GM19023 (cell line): ENCODE measurements around the gene RNASE3.
"Not testable (repeated sequence)": the region's sequence is repeated elsewhere in the genome, so short reads cannot be mapped to it uniquely, and the experiment has no call there.

Experiments
- ATAC-seq: cut with Tn5 transposase; IDR thresholded peaks from one replicate; pipeline ENCODE4 v1.9.1; 2021; ENCODE audit warnings: mild to moderate bottlenecking, moderate library complexity; ENCODE audit not compliant: unreplicated experiment

Gene RNASE3

DNA sequence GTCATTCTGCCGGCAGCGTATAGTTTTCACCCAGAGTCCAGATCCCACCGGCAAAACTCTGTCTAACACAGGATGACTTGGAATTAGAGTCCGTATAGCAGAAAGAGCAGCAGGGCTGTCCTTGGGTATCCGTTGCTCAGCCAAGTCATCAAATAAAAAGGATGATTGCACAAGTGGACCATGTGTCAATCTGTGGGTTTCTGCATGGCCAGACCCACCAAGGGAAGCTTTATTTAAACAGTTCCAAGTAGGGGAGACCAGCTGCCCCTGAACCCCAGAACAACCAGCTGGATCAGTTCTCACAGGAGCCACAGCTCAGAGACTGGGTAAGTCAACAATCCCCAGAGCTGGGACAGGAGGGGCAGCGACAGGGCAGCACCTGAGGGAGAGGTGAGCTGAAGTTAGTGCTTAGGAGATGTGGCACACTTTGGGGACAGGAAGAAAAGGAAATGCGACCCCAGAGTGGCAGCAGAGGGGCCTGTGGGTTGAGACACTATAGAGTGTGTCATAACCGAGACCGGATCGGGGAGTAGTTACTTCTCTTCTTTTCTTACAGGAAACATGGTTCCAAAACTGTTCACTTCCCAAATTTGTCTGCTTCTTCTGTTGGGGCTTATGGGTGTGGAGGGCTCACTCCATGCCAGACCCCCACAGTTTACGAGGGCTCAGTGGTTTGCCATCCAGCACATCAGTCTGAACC, at the start of gene RNASE3:
Gene RNASE3, plus strand, starts transcription at position 260 of the 700 bp plus-strand sequence. Its CDS starts 302 bp downstream, at position 562.
- not testable (repeated sequence) for ATAC-seq

DNA sequence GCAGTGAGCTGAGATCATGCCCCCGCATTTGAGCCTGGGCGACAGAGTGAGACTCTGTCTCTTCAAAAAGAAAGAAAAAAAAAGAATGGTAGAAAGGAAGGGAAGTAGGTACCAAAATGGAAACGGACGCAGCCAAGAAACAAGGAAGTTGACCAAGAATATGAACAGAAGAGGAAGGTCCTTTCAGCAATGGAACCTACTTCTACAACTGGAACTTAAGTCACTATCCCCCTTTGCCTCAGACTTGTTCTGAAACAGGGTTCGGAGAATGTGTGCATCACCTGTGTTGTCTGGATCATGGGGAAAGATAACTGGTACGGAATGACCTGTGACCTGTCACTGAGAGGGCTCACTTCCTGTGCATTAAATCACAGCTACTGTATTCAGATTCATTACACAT, 44.6 kb upstream of the RNASE3 start:
- ATAC-seq = no peak

DNA sequence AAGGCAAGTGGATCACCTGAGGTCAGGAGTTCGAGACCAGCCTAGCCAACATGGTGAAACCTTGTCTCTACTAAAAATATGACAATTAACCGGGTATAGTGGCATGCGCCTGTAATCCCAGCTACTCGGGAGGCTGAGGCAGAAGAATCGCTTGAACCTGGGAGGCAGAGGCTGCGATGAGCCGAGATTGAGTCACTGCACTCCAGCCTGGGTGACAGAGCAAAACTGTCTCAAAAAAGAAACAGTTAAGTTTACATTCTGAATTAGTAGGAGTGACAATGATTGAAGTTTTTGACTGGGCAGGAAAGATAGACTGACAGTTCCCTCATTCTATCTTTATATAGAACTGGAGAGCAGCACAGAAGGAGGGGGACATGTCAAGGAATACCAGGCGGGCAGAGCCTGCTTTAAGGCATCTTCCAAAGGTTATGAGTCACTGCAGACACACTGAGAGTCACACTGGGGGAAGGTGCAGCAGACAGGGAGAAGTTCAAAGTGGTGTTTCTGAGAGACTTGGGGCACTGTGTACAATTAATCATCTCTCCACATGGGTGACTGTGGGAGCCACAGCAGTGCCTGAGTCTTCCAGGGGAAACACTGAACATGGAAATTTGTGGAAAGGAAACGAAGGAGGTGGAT, 42.8 kb upstream of the RNASE3 start:
- ATAC-seq = no peak

DNA sequence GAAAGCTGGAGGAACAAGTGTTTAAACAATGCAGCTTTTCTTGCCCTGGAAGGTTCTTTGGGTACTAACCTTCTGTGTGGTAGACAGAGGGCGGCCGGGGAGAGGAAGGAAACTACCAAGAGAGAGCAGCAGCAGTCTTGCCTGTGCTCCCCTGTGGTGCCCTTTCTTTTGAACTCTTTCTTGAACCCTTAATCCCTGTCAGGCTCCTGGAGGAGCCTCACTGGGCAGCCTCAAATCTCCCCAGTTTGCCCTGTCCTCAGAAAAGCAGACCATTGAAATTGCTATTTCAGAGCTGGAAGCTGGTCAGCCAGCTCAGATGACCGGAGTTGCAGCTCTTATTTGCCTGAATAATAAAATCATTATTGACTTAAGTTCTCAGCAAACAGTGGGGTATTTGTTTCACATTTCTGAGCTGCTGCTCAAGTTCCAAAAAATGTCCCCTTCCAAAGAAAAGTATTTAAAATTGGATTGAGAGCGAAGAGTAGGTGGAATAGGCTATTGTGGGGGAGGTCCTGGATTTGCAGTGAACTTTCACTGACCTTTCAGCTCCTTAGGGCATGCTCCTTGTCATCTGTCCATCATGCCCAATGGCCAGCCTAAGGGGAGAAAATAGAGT, 42.1 kb upstream of the RNASE3 start:
- no peak for ATAC-seq

- no peak for ATAC-seq
Measured at GRCh38 chr14:20853042-20853441, 38.1 kb upstream of the RNASE3 start.

GRCh38 chr14:20855652-20856291, 35.4 kb upstream of the RNASE3 start:
- peak; percentile 86 for ATAC-seq

DNA sequence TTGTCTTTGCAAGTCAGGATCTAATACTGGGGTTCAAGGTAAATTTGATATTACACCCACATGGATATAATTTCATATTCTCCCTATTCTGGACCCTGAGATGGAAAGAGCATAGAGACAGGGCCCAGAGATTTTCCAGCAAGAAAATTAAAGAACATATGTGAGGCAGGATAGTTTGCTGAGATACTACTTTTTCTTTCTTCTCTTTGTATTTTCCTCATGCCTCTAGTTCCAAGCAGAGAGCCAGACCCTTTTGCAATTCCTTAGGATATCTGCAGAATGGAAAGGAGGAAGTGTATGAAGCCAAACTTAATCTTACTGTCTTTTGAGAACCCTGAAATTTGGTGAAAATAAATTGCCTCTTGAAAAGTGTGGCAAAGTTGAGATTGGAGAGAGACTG, 34.0 kb upstream of the RNASE3 start:
- no peak for ATAC-seq

DNA sequence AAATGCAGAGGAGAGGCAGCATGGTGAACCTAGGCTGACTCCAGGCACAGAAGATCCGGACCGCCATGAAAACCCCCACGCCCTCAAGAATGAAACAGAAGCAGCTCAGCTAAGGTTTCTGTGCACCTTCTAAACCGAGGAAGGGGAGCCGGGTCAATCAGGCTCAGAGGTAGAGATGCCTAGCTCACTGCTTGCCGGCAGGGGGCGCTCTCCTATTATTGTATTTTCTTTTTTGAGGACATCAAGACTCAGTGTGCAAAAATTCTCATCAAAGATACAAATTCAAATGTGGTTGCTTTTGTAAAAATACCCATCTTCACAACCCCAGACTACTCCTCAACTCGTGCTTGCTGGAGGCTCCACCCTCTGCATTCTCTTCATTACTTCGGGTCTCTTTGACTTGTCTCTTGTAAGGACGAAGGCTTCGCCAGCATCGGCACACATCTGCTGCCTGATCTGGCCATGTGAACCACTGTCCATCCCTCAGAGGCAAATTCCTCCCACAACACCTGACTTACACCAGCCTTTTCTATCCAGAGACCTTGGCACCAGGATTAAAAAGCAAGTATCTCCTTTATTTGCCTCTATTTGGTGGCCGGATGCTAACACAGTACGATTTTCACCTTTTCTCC, 33.4 kb upstream of the RNASE3 start:
- no peak for ATAC-seq

DNA sequence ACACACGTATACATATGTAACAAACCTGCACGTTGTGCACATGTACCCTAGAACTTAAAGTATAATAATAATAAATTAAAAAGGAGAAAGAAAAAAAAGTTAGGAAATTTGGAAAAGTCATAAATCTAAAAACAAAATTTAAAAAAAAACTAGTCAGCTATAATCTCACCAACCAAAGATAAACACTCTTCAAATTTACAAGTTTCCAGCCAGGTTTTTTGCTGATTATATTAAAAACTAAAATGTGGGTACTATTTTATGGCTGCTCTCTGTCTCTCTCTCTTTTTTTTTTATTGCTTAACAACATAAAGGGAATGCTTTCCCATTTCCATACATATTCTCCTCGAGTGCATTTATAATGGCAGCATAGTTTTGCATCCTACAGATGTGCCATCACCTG, 25.0 kb upstream of the RNASE3 start:
- no peak for ATAC-seq

DNA sequence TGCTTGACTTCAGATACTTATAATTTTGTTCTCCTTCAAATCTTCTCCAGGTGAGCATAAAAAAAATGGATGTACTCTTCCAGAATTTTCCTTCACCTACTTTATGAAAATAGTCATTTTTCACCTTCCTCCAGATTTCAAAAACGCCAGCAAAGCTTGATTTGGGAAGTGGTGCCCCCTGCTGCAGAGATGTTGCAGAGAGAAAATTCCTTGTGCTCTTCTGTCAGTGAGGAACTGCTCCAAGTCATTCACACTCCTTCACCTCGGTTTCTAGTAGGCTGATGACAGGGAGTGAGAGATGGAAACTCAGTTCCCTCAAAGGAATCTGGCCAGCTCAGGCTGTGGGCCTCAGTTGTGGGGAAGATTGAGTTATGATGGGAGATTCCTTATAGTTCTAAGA, 24.2 kb upstream of the RNASE3 start:
- ATAC-seq = no peak

DNA sequence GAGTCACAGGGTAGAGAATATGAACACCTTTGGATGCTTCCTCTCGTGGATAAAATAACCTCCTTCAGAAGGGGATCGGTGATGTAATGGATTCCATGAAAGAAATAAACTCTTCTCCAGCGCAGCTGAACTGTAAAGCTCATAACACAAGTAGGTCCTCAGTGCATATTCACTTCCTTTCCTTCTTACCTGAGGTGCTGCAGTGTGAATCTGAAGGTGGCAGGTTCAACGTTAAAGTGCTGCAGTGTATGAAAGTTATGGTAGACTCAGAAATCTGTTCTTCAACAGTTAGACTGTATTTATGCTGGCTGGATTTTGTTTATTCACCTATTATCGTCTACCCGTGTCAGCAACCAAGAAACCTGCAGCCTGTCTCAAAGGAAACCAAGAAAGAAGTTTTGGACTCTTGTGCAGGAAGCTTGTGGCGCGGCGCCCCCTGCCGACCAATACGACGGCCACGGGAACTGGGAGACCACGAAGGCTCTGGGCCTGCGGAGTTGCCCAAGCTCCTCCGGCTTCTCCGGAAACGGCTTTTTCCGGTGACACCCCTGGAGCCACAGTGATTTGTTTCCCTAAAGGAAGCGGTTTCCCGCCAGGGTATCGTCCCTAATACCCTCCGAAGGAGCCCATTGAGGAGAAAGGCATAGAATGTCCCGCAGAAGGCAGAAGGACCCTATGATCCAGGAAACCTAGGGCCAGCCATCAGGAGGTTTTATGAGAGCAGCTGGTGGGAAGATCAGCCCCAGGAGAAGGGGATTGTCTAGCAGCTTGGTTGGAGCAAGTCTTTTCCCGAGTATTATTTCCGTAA, 17.6 kb upstream of the RNASE3 start:
- peak; percentile 73 for ATAC-seq

GRCh38 chr14:20877016-20877415, 14.2 kb upstream of the RNASE3 start:
- no peak for ATAC-seq

- no peak for ATAC-seq
Measured at GRCh38 chr14:20878695-20879094, 12.5 kb upstream of the RNASE3 start.

DNA sequence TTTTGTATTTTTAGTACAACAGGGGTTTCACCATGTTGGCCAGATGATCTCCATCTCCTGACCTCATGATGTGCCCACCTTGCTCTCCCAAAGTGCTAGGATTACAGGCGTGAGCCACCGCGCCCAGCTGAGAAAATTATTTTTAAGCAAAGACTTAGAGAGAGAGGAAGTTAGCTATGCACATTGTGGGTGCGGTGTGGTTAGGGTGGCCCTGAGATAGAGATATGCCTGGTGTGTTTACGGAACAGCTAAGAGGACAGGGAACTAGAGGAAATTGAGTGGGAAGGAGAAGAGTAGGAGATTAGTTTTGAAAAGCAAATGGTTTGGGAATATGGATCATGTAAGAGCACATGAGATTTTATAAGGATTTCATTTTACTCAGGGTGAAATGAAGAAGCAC, 10.0 kb upstream of the RNASE3 start:
- ATAC-seq = not testable (repeated sequence)

GRCh38 chr14:20882787-20883186, 8.4 kb upstream of the RNASE3 start:
- not testable (repeated sequence) for ATAC-seq

DNA sequence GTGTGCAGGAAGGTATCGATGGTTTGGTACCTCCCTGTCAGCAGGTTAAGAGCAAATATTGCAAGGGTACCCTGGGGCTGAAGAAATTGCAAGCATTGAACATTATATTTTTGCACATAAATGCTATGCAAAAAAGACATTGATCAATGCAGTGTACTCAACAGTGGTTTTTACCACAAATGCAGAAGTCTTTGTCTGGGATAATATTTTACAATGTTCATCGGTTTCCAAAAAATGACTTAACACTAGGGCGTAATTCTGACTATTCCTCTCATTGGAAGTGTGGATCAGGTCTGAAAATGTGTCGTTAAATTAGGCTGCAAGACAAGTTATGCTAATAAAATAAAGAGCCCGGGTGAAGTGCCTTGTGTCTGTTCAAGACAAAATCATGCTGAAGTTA, 2.8 kb upstream of the RNASE3 start:
- ATAC-seq = not testable (repeated sequence)

DNA sequence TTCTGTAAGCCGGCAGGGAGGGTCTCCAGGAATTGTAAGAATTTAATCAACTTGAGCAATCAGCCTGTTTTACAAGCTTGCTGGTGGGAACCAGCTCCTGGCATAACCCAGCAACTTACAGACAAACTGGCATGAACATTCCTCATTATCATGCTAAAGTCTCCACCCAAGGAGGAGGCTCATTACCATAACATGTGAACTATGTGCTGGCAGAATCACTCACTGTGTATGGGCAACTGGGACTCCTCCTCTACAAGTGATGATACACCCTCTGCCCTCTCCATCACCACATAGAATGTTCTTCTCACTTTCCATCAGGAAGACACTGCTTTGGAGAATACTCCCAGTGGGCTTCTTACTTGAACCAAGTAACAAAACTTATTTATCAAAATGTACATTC, 4.1 kb downstream of the RNASE3 start:
- not testable (repeated sequence) for ATAC-seq

DNA sequence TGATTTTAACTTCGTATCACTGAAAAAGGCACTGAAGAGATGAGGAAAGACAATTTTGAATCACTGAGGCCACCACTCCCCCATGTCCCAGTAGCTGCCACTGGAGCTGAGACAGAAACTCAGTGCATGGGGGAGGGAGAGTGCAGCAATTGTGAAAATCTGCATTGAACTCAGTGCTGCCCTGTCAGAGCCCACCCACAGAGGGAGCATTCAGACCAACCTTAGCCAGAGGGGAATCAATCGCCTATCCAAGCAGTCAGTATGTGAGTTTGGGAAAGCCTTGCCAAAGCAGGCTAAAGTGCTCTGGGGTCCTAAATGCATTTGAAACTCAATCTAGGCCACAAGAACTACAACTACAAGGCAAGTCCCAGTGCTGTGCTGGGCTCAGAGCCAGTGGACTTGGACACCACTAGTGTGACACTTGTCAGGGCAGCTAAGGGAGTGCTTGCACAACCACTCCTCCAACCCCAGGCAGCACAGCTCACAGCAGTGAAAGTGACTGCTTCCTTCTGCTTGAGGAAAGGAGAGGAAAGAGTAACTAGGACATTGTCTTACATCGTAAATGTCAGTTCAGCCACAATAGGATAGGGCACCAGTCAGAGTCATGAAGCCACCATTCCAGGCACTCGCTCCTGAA, 13.3 kb downstream of the RNASE3 start:
- no peak for ATAC-seq

DNA sequence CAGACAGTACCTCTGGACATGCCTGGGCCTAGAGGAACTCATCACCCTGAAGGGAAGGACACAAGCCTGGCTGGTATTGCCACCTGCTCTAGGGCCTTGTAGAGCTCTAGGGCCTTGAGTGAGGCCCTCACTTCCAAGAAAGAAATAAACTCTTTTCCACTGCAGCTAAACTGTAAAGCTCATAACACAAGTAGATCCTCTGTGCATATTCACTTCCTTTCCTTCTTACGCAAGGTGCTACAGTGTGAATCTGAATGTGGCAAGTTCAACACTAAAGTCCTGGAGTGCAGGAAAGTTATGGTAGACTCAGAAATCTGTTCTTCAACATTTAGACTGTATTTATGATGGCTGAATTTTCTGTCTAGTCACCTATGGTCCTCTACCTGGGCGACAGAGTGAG, 14.5 kb downstream of the RNASE3 start:
- ATAC-seq = no peak

DNA sequence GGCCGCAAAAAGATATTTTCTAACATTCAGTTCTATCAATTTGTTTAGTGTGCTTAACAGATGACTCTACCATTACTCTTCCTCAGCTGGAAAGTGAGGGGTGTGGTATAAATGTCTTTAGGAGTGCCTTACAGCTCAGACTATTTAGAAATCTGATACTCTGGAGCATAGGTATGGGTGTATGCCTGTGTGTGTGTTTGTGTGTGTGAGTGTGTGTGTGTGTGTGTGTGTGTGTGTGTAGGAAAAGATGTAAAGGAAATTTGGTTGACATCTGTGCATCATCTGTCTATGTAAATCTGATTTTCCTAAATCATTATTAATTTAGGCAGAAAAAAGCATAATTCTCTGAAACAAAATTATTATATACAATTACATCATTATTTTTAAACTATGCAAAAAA, 16.0 kb downstream of the RNASE3 start:
- no peak for ATAC-seq
